ENCODE results near the gene ZNF276.
"Not testable (repeated sequence)": the region's sequence is repeated elsewhere in the genome, so short reads cannot be mapped to it uniquely, and the experiment has no call there.

Gene ZNF276
- 179 to 236 (median 221) reads per million in 4 donors for total RNA-seq

DNA sequence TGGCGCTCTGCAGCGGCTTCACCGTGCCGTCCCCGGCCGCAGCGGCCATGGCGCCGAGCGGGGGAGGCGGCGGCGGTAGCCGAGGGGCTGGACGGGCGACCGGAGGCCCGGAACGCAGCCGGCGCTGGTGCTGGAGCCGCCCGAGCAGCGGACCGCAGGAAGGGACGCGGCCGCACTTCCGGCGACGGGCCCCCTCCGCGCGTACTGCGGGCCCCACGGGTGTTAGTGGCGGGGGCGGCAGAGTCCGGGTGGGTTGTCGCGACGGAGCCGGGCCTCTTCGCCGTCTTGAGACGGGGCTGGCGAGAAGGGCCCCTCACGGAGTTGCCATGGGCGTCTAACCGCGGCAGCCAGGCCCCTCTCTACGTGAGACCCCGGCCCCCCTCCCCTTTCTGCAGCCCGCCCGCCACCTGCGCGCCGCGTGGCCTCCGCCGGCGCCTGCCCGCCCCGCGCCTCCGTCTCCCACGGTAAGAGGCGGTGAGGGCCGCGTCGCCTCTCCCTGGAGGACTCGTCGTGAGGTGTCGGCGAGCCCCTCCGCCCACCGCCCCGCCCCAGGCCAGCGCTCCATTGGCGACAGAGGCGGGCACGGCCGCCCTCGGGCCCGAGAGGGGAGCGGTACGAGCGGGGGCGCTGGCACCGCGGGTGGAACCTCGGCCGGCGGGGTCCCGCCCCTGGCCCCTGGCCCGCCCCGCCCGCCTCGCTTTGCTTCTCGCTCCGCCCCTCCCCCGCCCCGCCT, at the start of gene ZNF276, which contains the start of gene VPS9D1:
ZNF276 (plus strand) TSS at position 725 of the 733 bp plus-strand sequence. CDS start 104 bp downstream, outside the sequence.
VPS9D1 (minus strand) TSS at position 86 of the 733 bp plus-strand sequence; CDS start at position 49, 37 bp downstream.
- DNase-seq = peak; percentile 70 to 85 (median 78)

DNA sequence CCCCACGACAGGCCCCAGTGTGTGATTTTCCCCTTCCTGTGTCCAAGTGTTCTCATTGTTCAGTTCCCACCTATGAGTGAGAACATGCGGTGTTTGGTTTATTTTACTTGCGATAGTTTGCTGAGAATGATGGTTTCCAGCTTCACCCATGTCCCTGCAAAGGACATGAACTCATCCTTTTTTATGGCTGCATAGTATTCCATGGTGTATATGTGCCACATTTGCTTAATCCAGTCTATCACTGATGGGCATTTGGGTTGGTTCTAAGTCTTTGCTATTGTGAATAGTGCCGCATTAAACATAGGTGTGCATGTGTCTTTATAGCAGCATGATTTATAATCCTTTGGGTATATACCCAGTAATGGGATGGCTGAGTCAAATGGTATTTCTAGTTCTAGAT, 49.8 kb upstream of the ZNF276 start:
- DNase-seq = not testable (repeated sequence)

GRCh38 chr16:89672177-89672941, 49.0 kb upstream of the ZNF276 start:
- DNase-seq = no peak

GRCh38 chr16:89678258-89678657, 43.1 kb upstream of the ZNF276 start:
- no peak for DNase-seq

DNA sequence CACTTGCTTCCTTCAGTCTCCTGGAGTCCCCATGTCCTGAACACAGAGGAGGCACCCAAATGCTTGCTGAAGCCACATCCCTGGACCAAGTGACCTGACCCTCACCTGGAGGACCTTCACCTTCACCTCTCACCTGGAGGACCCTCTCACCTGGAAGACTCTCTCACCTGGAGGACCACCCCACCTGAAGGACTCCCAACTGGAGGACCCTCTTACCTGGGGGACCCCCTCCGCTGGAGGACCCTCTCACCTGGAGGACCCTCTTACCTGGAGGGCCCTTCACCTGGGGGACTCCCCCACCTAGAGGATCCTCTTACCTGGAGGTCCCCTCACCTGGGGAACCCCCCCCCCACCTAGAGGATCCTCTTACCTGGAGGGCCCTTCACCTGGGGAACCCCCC, 35.4 kb upstream of the ZNF276 start:
- no peak for DNase-seq

GRCh38 chr16:89686520-89687091, 34.7 kb upstream of the ZNF276 start, which contains the start of gene CDK10:
CDK10 (plus strand) TSS chr16:89686689; CDS start chr16:89686711, 22 bp downstream.
- peak; percentile 74 to 88 (median 81) for DNase-seq

- no peak for DNase-seq
Observed at GRCh38 chr16:89687092-89687940, 34.0 kb upstream of the ZNF276 start.

DNA sequence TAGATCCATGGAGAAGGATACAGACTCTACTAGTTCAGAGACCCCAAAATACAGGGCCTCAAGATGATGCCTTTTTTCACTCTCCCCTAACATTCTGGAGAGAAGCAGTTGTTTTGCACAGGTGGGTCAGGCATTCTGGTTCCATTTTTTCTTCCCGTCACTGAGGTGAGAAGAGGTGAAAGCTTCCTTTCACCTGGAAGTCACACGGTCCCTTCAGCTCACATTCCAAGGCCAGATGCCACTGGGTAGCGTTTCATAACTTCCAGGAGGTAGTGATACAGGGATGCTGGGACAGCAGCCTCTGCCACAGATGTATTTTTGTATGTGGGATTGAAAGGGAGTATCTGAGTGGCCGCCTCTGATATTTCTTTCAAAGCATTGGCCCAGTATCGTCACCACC, 32.9 kb upstream of the ZNF276 start:
- DNase-seq = no peak

- no peak for DNase-seq
Observed at GRCh38 chr16:89689142-89689541, 32.2 kb upstream of the ZNF276 start.

GRCh38 chr16:89689621-89690020, 31.7 kb upstream of the ZNF276 start:
- not testable (repeated sequence) for DNase-seq

GRCh38 chr16:89690392-89690901, 30.9 kb upstream of the ZNF276 start:
- DNase-seq = no peak

DNA sequence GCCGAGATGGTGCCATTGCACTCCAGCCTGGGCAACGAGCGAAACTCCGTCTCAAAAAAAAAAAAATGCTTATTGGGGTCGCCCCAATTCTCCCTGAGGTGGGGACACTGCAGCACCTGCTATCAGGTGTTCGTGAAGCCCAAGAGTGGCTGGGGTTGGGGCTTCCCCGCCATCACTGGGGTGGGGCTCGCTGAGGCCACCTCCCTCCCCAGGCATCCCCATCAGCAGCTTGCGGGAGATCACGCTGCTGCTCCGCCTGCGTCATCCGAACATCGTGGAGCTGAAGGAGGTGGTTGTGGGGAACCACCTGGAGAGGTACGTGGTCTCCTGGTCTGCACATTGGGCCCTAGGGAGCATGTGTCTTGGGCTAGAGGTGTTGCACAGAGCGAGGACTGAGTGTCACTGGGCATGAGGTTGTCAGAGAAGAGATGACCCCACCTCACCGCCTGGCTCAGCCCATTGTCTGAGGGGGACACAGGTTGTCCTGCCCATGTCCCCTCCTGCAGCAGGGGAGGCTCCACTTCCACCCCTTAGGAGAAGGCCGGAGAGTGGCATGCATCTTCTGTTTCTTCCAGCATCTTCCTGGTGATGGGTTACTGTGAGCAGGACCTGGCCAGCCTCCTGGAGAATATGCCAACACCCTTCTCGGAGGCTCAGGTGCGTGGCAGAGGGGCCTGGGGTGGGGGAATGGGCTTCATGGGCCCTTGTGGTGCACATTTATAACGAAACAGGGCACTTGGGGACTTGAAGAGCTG, 29.9 kb upstream of the ZNF276 start:
- DNase-seq = no peak

DNA sequence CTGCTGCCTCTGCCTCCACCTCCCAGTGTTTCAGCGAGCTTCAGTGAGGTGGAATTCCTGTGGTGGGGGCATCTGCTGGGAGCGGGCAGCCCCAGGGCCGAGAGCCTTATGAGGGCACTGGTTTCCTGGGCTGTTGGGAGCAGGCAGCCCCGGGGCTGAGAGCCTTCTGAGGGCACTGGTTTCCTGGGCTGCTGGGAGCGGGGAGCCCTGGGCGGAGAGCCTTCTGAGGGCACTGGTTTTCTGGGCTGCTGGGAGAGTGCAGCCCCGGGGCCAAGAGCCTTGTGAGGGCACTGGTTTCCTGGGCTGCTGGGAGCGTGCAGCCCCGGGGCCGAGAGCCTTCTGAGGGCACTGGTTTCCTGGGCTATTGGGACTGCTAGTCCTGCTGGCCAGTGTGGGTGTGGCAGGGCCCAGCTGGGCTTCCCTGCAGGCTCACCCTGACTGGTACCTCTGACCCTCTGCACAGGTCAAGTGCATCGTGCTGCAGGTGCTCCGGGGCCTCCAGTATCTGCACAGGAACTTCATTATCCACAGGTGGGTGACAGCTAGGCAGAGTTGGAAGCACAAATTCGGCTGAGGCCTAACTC, 29.3 kb upstream of the ZNF276 start:
- no peak for DNase-seq

GRCh38 chr16:89693289-89693731, 28.0 kb upstream of the ZNF276 start:
- no peak for DNase-seq

DNA sequence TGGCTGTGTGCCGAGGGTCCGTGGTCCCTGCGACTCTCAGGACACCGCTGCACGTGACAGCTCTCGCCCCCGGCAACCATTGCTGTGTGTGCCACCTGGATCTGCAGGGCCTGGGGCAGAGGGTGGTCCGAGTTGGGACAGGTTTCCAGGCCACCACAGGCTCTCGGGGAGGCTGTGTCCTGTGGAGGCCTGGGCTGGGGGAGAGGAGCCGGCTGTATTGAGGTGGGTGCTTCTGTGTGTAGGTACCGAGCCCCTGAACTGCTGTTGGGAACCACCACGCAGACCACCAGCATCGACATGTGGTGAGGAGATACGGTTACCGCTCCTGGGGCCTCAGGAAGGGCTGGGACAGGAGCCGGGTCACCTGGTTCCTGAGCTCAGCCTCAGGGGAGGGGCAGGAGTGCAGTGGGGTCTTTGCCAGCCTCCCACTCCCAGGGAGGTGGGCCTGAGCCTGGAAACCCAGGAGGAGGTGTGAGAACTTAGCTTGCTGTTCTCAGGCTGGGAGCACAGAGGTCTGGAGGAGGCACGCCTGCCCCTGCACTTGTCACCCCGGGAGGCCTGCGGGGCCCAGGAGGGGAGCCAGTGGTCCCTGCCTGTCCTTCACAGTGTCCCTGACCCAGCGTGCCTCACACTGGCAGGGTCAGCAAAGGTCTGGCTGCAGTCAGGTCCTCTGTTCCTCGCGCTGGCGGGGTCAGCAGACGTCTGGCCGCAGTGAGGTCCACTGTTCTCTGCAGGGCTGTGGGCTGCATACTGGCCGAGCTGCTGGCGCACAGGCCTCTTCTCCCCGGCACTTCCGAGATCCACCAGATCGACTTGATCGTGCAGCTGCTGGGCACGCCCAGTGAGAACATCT, 27.2 kb upstream of the ZNF276 start:
- DNase-seq = no peak

DNA sequence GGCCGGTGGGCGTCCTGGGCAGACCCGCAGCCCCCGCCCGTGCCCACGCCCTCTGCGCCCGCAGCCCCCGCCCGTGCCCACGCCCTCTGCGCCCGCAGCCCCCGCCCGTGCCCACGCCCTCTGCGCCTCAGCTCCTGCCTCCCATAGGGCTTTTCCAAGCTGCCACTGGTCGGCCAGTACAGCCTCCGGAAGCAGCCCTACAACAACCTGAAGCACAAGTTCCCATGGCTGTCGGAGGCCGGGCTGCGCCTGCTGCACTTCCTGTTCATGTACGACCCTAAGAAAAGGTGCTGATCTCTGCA, 26.6 kb upstream of the ZNF276 start:
- not testable (repeated sequence) for DNase-seq

DNA sequence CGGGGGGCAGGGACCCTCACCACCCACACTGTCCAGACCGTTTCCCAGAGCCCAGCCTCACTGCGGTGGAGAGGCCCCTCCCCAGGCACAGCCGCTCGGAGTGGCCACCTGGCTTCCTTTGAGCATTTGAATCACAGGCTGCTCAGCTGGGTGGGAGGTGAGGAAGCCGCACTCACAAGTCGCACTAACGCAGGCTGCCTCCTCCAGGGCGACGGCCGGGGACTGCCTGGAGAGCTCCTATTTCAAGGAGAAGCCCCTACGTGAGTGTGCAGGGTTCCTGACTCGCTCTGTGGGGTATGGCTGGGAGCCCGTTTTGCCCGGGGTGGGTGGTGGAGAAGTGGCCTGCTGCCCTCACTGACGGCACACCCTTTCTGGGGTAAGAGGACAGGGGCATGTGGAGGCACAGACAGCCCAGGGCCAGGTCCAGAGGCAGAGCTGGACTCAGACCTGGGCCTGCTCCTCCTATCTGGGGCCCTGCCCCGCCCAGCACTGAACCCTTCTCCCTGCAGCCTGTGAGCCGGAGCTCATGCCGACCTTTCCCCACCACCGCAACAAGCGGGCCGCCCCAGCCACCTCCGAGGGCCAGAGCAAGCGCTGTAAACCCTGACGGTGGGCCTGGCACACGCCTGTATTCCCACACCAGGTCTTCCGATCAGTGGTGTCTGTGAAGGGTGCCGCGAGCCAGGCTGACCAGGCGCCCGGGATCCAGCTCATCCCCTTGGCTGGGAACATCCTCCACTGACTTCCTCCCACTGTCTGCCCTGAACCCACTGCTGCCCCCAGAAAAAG, 26.1 kb upstream of the ZNF276 start:
- DNase-seq = no peak

GRCh38 chr16:89695875-89696669, 25.3 kb upstream of the ZNF276 start:
- DNase-seq = no peak
